GM18861 (cell line): Measurements from ENCODE around the gene BLNK.
"Not testable (repeated sequence)": the region's sequence is repeated elsewhere in the genome, so short reads cannot be mapped to it uniquely, and the experiment has no call there.

Source experiments
- ATAC-seq: cut with Tn5 transposase; IDR thresholded peaks from one replicate; pipeline ENCODE4 v1.9.1; 2021; ENCODE audit not compliant: unreplicated experiment

The BLNK gene

DNA sequence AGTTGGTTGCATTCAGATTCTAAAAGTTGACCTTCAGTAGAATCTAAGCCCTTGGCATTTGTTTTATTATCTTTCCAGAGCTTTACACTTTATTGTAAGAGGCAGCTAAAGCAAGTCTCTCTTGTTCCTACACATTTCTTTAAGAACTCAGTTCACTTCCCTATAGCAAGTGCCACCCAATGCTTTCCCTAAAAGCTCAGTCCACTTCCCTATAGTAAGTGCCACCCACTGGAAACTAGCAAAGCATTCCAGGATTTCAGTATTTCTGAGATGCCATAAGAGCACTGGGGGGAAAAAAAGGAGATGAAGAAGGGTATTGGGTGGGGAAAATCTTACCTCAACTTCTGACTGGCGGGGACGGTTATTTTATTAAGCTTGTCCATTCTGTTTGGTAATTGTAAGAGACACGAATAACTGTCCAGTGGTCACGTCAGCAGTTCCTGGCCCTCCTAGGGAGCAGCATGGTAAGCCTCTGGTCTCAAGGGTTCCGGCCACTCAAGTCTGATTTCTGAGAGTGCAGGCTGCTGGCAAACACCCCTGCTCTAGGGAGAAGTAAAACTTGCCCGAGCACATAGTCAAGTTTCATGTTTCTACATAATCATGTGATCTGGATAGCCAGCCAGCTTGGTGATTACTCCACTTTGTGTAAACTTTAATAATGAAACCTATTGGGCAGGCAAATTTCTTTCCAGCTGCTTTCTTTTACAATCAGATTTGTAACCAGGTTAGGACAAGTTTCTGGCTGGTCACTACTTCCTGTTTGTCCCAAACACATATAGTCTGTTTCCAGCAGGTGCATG lies at the start of gene BLNK:
BLNK (minus strand) TSS at position 554 of the 800 bp plus-strand sequence; CDS start at position 383, 171 bp downstream.
- peak; percentile 64 for ATAC-seq

- ATAC-seq, result no peak
Measured at GRCh38 chr10:96319754-96320474, 48.5 kb upstream of the BLNK start.

GRCh38 chr10:96317067-96317833 lies 45.9 kb upstream of the BLNK start:
- ATAC-seq, result no peak

GRCh38 chr10:96313344-96313743 lies 42.0 kb upstream of the BLNK start:
- ATAC-seq, result no peak

GRCh38 chr10:96311180-96311715 lies 39.9 kb upstream of the BLNK start:
- ATAC-seq, result no peak

GRCh38 chr10:96310321-96310669 lies 38.9 kb upstream of the BLNK start:
- ATAC-seq, result no peak

DNA sequence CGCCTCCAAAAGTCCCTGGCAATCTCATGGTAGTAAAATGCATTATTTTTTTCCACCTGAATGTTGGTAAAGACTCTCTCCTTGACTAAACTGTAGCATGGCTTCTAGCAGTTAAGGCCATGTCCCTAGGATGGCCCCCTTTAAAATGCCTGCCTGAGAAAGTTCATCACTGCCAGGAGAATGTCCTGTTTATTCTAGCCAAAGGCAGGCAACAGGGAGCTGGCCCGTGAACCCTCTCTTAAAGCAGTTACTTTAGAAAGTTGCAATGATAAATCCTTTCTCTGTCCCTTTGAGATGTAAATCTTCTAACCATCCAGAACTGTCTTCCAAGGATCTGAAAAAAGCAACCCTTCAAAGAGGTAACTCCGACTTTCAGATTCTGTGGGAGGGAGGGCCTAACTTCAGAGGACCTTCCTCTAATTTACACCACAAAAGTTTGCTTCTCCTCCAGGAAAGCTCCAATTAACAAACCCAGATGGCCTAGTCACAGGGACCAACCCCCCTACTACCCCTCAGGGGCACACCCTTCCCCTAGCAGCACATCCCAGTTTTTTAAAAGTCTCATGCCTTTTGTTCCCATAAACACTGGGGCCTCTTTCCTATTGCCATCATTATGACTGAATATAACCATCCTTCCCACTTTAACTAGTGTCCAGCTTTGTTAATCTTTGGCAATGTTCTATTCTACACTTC lies 38.4 kb upstream of the BLNK start:
- ATAC-seq, result no peak

DNA sequence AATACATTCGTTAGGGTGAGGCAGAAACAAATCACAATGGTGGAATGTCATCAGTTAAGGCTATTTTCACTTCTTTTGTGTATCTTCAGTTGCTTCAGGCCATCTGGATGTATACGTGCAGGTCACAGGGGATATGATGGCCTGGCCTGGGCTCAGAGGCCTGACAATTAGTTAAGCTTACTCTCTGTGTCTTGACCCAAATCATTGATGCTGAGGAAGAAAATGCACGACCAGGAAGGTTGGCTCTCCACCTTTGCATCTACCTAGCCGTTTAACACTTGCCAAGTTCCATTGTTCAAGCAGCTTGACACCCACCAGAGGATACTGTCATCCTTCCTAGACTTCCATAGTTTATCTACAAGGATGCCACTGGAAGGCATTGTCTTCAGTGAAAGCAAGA lies 37.5 kb upstream of the BLNK start:
- ATAC-seq, result not testable (repeated sequence)

DNA sequence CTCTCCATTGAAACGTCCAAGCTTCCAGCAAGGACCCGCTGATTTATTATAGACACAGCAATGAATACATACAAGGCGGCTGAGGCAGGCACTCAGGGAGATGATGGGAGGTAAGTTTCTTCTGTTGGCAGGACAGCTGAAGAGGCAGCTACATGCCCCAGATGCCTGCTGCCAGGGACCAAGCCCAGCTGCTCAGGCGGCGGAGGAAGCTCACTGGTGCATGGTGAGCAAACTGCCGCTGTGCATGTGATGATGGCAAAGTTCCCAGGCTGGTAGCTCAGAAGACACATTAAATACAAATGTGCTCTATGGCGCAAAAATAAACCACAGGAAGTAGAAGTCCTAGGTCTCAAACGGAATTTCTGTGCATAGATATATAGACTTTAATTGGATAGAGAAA lies 35.1 kb upstream of the BLNK start:
- peak; percentile 67 for ATAC-seq

DNA sequence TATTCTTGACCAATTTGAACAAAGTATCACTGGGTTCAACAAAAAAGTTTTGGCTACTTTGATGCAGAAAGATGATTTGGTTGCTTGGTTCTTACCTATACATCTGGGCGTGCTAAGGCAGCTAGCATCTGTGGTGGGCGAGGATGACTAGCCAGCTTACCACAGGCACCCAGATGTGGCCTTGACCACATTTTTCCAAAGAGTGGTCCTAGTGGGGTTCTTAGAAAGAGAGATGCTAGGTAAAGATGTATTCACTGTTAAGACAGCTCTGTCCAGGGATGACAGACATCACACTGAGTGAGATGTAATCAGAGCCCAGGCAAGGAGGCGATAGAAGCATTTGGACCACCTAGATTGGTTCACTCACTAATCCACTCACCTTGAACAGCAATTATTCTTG lies 33.6 kb upstream of the BLNK start:
- no peak for ATAC-seq

- ATAC-seq, result no peak
Measured at GRCh38 chr10:96304230-96304629, 32.9 kb upstream of the BLNK start, which contains the start of gene DNTT. Gene DNTT (plus strand): TSS chr10:96304434. CDS start chr10:96304498, 64 bp downstream.

DNA sequence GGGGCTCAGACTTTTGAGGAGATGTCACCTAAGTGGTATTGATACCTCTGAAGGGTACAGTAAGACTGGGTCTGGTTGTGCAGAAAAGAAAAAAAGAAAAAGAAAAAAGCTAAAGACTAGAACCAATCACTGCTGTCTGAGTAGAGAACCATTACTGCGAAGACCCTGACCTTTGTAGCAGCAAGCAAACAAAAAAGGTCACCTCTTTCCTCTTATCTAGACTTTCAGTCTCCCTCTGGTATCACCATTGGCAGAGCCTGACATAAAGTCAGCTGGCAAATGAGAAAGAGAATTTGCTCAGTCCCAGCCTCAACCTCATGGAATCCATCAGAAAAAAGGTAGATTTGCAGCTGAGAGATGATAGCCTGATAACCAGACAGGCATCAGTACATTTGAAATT lies 30.2 kb upstream of the BLNK start:
- no peak for ATAC-seq

DNA sequence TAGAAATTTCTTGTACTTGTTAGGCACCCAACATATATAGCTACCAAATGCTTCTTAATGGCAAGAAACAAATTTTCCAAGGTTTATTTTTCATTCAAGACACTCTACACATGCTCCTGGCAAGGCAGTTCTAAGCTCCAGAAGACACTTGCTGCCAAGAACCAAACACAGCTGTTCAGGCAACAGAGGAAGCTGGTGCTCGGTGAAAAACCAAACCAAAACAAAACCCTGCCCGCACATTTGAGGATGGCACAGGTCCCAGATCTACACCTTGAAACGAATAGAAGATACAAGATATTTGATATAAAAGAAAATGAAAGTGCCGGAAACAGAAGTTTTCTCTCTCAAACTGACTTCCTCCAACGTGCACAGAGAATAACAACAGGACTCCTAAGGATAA lies 28.0 kb upstream of the BLNK start:
- ATAC-seq, result no peak

- ATAC-seq, result no peak
Measured at GRCh38 chr10:96298362-96298761, 27.0 kb upstream of the BLNK start.

GRCh38 chr10:96297486-96297885 lies 26.1 kb upstream of the BLNK start:
- no peak for ATAC-seq

- no peak for ATAC-seq
Measured at GRCh38 chr10:96295475-96295874, 24.1 kb upstream of the BLNK start.

GRCh38 chr10:96292971-96293920 lies 21.9 kb upstream of the BLNK start:
- ATAC-seq, result peak; percentile 38

DNA sequence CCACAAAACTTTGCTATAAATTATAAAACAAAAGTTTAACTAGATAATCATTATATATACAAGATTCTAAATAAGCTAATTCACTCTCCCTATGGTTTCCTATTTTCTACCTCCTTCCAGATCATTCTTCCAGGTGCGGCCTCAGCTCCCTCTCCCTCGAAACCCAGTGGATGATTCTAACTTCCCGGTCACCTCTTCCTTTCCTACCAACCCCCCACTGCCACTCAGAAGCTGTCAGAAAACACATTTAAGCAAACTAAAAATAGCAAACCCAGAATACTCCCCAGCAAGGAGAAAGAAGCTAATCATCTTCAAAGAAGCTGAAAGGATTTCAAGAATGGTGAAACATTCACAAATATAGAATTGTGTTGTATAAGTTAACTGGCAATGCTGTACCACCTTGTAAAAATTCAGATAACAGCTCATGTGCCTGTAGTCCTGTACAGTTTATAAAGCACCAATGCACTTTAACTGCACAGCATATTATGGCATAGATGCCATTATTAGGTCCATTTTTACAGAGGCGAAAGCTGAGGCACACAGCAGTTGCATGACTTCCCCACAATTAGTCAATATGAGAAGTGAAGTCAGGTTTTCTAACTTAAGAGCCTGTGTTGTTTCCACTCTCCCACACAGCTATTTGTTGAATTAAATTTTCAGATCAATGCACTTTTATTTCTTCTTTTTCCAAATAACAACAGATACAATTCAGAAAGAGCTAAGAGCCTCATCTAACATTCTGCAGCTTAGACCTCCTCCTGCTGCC lies 19.2 kb upstream of the BLNK start:
- no peak for ATAC-seq
